Activated T-helper 1 cell treated with anti-CD3 and anti-CD28 coated beads, Interleukin-2, amount 50 U/mL, for 16 hours (primary cell): ENCODE measurements around the gene NEDD4L.

ENCODE experiments used
- DNase-seq, 2 donors: peaks; one replicate each; pipeline ENCODE4 v3.0.0-alpha.2; 2020; ENCODE audit warnings: low read depth in 1 of 2, low spot score in 1 of 2

The NEDD4L gene

DNA sequence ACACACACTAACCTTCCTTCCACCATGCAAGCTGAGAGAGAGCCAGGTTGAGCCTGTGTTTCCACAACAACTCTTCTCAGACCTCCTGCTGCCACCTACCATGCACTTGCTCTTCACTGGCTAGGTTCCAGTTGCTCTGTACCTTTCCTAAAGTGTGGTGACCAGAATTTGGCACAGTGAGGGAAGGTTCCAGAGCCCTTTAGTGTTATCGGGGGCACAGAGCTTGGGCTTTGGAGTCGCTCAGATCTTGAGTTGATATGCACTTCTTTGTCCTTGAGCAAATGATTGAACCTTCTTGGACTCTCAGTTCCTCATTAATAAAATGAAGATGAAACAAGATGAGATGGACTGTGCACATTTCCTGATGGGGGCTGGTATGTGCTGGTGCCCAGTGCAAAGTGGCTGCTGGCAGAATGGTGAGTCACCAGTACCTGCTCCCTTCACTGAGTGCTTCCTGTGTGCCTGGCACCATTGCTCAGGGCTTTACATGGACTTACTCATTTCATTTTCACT, 47.1 kb downstream of the NEDD4L start:
- DNase-seq, result no peak

DNA sequence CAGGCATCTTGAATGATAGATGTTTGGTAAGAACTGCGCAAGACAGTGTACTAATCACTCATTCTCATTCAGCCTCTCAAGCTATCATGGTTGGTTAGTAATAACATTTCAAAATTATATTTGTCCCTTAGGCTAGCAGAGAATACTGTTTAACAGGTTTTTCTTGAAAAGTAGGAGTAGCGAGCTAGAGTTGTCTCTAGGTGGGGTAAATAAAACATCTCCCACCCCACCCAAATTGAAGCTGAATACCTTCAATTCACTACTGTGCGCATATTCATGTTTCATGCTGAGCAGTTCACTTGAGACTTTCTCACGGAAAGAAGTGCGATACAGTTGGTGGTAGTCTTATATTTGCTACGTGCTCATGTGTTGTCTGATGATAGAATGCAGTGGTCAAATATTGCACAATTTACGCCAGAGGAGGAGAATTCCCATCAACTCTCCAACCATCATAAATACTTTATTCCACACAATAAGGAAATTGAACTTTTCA, 49.3 kb downstream of the NEDD4L start:
- DNase-seq, result no peak

- DNase-seq, result no peak
Measured at GRCh38 chr18:58095222-58095621, 51.2 kb downstream of the NEDD4L start.

DNA sequence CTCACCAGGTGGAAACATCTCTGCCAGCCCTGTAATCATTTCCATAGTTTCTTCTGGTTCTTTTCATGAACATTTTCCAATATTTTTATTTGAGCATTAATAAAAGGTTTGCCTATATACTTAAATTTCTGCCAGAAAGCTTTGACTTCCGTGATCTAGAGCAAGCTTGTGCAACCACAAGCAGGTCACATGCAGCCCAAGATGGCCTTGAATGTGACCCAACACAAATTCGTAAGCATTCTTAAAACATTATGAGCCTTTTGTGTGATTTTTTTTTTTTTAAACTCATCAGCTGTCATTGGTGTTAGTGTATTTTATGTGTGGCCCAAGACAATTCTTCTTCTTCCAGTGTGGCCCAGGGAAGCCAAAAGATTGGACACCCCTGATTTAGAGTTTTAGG, 51.6 kb downstream of the NEDD4L start:
- DNase-seq, result no peak

GRCh38 chr18:58096658-58097057, 52.6 kb downstream of the NEDD4L start:
- no peak for DNase-seq

DNA sequence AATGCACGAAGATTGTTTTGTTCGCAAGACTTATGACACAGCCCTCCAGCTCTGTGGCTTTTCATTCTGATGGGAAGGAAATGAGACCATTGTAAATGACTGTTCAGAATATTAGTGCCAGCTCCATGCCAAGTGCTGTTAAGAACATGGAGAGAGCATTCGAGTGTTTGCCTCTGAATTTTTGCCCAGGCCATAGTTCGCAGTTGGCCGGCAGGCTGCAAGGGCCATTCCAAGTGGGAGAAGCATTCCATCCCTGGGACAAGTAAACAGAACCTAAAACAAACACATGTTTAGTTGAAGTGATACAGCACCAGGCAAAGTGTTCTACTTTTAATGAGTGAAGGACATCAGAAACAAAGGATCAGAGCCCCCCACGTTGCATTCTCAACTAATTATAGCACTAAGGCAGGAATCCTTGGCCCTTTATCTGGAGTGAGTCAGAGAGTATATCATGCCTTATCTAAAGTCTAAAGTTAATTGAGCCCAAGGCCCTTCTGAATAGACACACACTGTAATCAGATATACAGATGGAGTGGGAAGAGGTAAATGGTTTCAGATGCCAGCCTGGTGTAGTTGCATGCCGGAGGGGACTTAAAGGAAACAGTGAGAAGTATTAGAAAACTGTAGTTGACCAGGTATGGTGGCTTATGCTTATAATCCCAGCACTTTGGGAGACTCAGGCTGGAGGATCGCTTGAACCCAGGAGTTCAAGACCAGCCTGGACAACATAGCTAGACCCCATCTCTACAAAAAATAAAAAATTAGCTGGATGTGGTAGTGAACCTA, 53.3 kb downstream of the NEDD4L start:
- no peak for DNase-seq

- DNase-seq, result no peak
Measured at GRCh38 chr18:58097907-58098166, 53.8 kb downstream of the NEDD4L start.

DNA sequence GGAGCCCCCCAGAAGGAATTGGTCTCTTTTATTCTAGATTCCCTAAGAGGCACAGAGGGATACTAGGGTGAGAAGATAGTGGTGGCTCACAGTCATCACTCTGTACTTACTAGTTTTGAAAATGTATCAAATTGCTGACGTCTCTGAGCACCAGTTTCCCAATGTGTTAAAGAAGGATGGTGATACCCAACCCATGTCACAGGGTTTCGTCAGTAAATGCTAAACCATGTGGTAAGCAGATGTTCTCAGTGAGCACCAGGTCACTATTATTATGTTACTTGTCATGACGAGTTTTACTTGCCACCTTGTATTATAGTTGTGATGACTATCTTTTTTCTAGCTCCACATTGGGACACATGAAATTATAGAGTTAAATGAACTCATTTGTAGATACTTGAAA, 54.7 kb downstream of the NEDD4L start:
- DNase-seq, result no peak

DNA sequence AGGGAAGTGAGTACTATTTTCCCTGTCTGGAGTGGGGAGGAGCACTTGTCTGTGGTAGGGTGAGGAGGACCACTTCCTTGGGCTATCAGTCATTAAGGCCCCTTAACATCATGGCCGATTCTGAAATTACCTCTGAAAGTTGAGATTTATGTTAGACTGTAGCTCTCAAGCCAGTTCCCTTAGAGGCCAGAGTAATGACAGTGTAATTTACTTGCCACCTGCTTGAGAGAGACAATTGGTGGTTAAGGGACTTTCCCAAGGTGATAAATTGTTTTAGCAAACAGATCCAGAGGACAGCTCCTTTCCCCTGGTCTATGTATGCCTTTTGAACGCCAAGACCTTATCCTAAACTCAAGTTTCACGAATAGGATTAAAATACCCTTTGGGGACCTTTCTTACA, 56.1 kb downstream of the NEDD4L start:
- DNase-seq, result no peak

DNA sequence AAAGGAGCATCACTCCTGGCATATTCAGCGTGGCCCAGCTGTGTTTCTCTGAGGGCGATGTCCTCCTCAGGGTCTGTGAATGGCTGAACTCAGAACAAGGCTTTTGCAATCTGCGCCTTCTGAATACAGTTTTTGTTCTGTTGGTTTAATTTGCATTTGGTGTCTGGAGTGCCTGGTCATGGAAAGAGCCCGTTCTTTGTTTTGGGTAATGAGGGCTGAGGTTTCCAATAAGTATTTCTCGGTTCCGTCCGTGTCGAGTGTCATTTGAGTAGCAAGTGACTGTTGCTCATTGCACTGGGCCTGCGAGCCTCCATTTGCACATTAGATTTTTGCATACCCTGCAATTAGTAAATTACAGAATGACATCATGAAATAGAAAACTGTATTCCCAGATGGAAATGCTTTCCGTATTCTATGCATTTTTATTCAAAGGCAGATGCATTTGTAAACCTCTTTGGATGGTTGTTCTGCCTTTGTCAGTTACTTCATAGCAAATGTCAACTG, 57.3 kb downstream of the NEDD4L start:
- DNase-seq, result no peak

- DNase-seq, result no peak
Measured at GRCh38 chr18:58102018-58102417, 58.0 kb downstream of the NEDD4L start.

GRCh38 chr18:58102875-58103274, 58.8 kb downstream of the NEDD4L start:
- no peak for DNase-seq

GRCh38 chr18:58103339-58103985, 59.4 kb downstream of the NEDD4L start:
- DNase-seq, result no peak

DNA sequence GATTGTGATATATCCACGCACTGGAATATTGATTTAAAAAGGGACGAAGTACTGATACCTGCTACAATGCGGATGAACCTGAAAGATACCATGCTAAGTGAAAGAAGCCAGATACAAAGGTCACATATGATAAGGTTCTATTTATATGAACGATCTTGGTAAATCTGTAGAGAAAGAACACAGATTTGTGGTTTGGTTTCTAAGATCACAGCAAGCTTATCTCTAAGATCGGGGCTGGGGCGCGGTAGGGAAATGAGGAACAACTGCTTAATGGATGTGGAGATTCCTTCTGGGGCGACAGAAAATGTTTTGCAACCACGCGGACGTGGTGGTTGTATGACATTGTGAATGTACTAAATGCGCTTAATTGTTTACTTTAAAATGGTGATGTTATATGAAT, 60.1 kb downstream of the NEDD4L start:
- DNase-seq, result no peak

DNA sequence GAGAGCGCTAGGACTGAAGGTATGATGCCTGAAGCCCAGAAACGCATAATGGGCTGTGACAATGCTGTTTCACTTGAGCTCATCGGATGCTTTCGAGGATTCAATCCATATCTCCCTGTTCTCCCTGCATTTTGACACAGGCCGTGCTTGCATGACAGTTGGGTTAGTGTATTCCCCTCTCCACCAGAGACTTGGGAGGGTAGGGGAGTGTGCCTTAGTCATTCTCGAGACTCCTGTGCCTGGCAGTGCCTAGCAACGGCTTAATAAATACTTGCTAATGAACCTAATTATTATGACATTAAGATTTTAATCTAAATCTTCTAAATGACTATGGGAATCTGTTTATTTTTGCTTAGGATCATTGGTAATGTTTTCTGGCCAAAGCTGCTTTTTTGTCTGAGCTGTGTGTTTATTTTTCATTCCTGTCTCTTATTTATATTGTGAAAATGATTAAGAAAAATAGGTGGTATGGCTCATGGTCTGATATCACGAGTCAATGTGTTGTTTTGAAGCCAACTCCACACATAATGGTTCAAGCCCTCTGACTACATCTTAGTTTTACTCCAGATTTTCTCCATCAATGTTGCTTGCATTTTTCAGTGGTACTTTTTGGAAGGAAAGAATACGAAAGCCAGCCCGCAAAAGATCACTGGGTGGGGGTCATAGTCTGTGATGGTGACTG, 61.3 kb downstream of the NEDD4L start:
- DNase-seq, result no peak

DNA sequence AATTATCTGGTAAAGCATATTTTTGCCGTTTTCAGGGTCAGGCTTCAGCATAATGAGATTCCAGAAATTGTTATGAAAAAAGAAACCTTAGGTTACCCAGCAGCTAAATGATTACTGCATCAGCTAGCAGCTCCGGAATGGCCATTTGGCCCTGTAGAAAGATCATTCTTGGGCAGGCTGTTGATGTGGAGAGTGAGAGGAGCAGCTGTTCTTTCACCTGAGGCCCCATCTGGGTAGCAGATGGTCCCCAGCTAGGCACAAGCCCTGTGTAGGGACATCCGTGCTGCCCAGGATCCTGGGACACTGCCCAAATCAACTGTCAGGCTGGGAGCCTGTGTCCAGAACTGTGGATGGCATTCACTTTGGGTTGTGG, 61.8 kb downstream of the NEDD4L start:
- no peak for DNase-seq

GRCh38 chr18:58106289-58107070, 62.5 kb downstream of the NEDD4L start:
- no peak for DNase-seq

DNA sequence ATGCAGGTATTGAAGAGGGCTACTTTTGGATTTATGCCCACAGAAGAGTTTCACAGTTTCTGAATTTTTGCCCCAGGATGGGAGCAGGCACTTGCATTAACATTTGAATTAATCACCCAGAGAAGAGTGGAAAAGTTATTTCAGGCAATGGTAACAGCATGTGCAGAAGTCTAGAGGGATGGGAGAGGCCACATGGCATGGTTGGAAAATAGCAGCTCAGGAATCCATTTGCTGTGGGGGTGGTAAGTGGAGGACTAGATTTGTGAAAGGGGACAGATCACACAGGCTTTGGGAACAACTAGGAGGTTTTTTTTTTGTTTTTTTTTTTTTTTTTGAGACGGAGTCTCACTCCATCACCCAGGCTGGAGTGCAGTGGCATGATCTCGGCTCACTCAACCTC, 65.2 kb downstream of the NEDD4L start:
- no peak for DNase-seq

- no peak for DNase-seq
Measured at GRCh38 chr18:58110398-58110797, 66.4 kb downstream of the NEDD4L start.

DNA sequence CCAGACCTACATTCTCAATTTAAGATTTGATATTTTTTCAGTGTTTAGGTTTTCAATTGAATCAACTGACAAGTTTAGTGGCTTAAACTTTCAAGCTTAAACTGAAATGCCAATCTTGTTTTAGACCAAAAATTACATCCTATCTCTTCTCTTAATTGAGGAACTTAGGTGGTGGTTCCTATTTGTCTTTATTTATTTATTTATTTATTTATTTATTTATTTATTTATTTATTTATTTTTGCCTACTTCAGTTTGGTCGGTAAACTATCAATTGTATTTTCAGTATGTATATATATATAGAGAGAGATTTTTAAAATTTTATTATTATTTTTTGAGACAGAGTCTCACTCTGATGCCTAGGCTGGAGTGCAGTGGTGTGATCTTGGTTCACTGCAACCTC, 68.1 kb downstream of the NEDD4L start:
- DNase-seq, result no peak

- no peak for DNase-seq
Measured at GRCh38 chr18:58113337-58113736, 69.3 kb downstream of the NEDD4L start.
